Prostate gland (tissue), 2 donors: ENCODE measurements around the gene KRT39.

Experiments
- POLR2A ChIP-seq: fragments of 450-650 bp; IDR thresholded peaks from one replicate; pipeline ENCODE4 v1.6.1; 2016; ENCODE audit warnings: antibody characterized with exemption, mild to moderate bottlenecking
- TF ChIP-seq, protein P1 (sequence below), 4 experiments: fragments of 200-600 bp in 2 of 4; fragments of 450-650 bp in 2 of 4; sonication (generic) in 2 of 4; IDR thresholded peaks; 1 replicate in 3 of 4; 2 replicates in 1 of 4; pipeline ENCODE4 v1.5.1; 2016 to 2019; ENCODE audit warnings: antibody characterized with exemption in 4 of 4, mild to moderate bottlenecking in 2 of 4, moderate library complexity in 2 of 4

DNA sequence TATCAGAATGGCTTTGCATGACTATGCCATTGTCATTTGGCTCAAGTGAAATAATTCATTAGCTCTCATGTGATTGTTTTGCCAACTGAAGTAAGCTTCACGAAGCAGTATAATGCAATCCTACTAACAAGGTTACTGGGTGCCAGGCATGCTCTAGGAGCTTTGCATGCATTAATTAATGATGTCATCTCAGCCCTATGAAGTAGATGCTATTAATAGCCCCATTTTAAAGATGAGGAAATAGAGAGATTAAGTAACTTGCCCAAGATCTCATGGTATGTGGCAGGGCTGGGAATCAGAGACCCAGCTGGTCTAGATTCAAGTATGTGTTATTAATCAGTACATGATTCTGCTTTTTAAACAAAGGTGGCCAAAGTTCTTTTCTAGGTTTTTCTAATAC is 14.1 kb downstream of the KRT39 start:
- no peak for TF ChIP-seq POLR2A
- TF ChIP-seq, protein P1, sequence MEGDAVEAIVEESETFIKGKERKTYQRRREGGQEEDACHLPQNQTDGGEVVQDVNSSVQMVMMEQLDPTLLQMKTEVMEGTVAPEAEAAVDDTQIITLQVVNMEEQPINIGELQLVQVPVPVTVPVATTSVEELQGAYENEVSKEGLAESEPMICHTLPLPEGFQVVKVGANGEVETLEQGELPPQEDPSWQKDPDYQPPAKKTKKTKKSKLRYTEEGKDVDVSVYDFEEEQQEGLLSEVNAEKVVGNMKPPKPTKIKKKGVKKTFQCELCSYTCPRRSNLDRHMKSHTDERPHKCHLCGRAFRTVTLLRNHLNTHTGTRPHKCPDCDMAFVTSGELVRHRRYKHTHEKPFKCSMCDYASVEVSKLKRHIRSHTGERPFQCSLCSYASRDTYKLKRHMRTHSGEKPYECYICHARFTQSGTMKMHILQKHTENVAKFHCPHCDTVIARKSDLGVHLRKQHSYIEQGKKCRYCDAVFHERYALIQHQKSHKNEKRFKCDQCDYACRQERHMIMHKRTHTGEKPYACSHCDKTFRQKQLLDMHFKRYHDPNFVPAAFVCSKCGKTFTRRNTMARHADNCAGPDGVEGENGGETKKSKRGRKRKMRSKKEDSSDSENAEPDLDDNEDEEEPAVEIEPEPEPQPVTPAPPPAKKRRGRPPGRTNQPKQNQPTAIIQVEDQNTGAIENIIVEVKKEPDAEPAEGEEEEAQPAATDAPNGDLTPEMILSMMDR (IDR thresholded peaks at IDR 0.05): no peak
